Fibroblast of lung (primary cell): ENCODE results near the gene MRPL51.

Experiments used
- CTCF ChIP-seq, 2 donors: IDR thresholded peaks in 1 of 2; conservative IDR thresholded peaks in 1 of 2; 1 replicate in 1 of 2; 2 replicates in 1 of 2; pipeline ENCODE4 v1.5.1; 2011 to 2012; ENCODE audit warnings: low read length in 2 of 2, control low read depth in 1 of 2, inconsistent platforms in 1 of 2, low read depth in 1 of 2, mild to moderate bottlenecking in 1 of 2
- EZH2 ChIP-seq: IDR thresholded peaks from 2 replicates; pipeline ENCODE4 v1.5.1; 2012; ENCODE audit warnings: low read length, control low read depth, mild to moderate bottlenecking; ENCODE audit errors: missing control alignments

GRCh38 chr12:6532051-6532926, 39.2 kb upstream of the MRPL51 start:
- TF ChIP-seq CTCF (conservative IDR thresholded peaks at IDR 0.05 in 1 of 2, IDR thresholded peaks at IDR 0.05 in 1 of 2; ENCODE audit: low read depth in 1 of 2, low read length in 2 of 2) (no peak), EZH2 (no peak)
